ES-I3 (cell line): Measurements from ENCODE around the gene CHMP3.
"Not testable (repeated sequence)": the region's sequence is repeated elsewhere in the genome, so short reads cannot be mapped to it uniquely, and the experiment has no call there.

ENCODE experiments used
- H3K36me3 ChIP-seq: 2 replicates; pipeline ENCODE4 v1.6.1; 2013; ENCODE audit warnings: mild to moderate bottlenecking, low read length, control low read depth, moderate library complexity; ENCODE audit not compliant: insufficient read depth
- H3K4me1 ChIP-seq: 2 replicates; pipeline ENCODE4 v1.6.1; 2013; ENCODE audit warnings: mild to moderate bottlenecking, control low read depth, low read length; ENCODE audit not compliant: insufficient read depth
- H3K9ac ChIP-seq: 2 replicates; pipeline ENCODE4 v1.6.1; 2013; ENCODE audit warnings: low read depth, mild to moderate bottlenecking, low read length, moderate library complexity
- H3K9me3 ChIP-seq: 2 replicates; pipeline ENCODE4 v1.6.1; 2013; ENCODE audit warnings: mild to moderate bottlenecking, low read length, moderate library complexity; ENCODE audit not compliant: control insufficient read depth, insufficient read depth

Gene CHMP3

DNA sequence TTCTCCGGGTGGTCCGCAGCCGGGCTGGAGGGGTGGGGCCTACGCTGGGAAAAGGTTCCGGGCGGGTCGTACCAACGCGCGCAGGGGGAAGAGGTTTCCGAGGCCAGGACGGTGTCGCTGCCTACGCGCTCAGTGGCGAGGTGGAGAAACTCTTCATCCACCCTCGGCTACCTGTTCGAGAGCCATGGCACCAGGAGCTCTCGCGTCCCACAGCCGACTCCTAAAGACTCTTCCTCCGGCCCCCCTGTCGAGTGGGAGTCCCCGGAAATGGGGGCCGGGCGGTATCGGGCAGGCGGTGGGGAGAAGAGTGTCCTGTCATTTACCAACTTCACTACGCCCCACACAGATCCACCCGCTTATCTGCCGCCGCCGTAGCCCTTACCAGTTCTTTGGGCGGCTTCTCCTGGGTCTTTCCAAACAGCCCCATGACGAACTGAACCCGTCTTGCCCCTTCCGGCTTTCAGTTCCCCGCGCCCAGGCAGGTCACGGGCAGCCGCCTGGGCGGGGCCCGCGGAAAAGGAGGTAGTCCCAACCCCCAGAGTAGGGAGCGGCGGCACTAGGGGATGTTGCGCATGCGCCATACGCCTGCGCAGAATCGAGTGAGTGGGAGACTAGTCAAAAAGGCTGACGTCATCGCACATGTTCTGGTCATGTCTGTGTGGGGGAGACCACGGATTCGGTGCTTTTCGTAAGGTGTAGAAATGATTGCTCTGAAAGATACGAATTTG is at the start of gene CHMP3:
Gene CHMP3 (minus strand): TSS at position 522 of the 728 bp plus-strand sequence. CDS start 95 bp downstream, at position 427.
- no peaks in the 10 kb centered on the region for H3K4me1 ChIP-seq
- H3K9ac ChIP-seq = peak within 1 kb of the TSS; percentile 90
- H3K36me3 ChIP-seq = no peaks in the 10 kb centered on the region
- H3K9me3 ChIP-seq = no peaks in the 10 kb centered on the region; the same call in 1 of the 2 replicates

- no peaks in the 10 kb centered on the region for H3K4me1 ChIP-seq
- H3K9me3 ChIP-seq = no peaks in the 10 kb centered on the region
- no peaks in the 10 kb centered on the region for H3K36me3 ChIP-seq
- no peak overlapping the region for H3K9ac ChIP-seq
These were observed 47.6 kb upstream of the CHMP3 start for GRCh38 chr2:86610871-86611270.

GRCh38 chr2:86608832-86609410 is 45.7 kb upstream of the CHMP3 start:
- Histone ChIP-seq H3K9ac (no peak overlapping the region), H3K36me3 (no peaks in the 10 kb centered on the region), H3K9me3 (no peaks in the 10 kb centered on the region), H3K4me1 (no peaks in the 10 kb centered on the region)

- H3K9ac ChIP-seq = no peak overlapping the region
- H3K4me1 ChIP-seq = no peaks in the 10 kb centered on the region
- H3K36me3 ChIP-seq = no peaks in the 10 kb centered on the region; the same call in 1 of the 2 replicates
- no peaks in the 10 kb centered on the region for H3K9me3 ChIP-seq
These were observed 40.7 kb upstream of the CHMP3 start for GRCh38 chr2:86603905-86604304.

DNA sequence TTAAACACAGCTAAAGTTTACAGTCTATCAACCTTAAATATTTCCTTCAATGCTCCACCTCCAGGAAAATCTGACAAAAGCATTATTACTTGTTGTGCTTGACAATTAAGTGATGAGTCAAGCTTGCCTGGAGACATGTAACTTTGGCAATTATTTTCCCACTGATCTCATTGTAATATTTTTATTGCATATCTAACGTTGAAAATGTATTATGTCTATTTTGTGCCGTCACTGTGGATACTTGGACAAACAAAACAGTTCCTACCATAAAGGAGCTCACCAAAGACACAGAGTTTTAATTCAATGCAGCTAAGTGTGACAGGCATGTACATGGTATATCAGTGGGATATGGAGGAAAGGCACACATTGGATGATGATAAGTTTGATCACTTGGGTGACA is 35.7 kb upstream of the CHMP3 start:
- no peaks in the 10 kb centered on the region for H3K9me3 ChIP-seq
- no peak overlapping the region for H3K9ac ChIP-seq
- H3K4me1 ChIP-seq = no peaks in the 10 kb centered on the region
- H3K36me3 ChIP-seq = no peaks in the 10 kb centered on the region; the same call in 1 of the 2 replicates

- no peaks in the 10 kb centered on the region for H3K4me1 ChIP-seq
- H3K9me3 ChIP-seq = no peaks in the 10 kb centered on the region
- H3K36me3 ChIP-seq = no peaks in the 10 kb centered on the region
- no peak overlapping the region for H3K9ac ChIP-seq
These were observed 32.9 kb upstream of the CHMP3 start for GRCh38 chr2:86596118-86596517.

DNA sequence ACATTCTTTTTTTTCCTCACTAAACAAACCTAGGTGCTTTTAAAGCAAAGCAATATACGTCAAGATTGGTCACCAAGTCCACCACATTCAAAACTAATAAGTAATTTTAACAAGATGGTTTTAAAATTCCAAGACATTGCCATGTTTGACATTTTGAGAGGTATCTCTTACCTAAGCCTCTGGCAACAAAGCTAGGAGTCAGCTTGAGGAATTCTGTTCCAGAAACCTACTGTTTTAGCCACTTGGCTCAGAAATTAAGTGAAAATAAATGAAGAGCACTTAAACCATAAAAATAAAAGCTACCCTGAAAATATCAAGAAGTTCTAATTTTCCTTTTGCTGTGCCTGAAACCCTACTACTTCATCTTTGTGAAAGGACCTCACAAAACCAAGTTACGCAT is 30.0 kb upstream of the CHMP3 start:
- Histone ChIP-seq H3K9me3 (no peaks in the 10 kb centered on the region), H3K9ac (no peak overlapping the region), H3K4me1 (no peaks in the 10 kb centered on the region), H3K36me3 (no peaks in the 10 kb centered on the region)

DNA sequence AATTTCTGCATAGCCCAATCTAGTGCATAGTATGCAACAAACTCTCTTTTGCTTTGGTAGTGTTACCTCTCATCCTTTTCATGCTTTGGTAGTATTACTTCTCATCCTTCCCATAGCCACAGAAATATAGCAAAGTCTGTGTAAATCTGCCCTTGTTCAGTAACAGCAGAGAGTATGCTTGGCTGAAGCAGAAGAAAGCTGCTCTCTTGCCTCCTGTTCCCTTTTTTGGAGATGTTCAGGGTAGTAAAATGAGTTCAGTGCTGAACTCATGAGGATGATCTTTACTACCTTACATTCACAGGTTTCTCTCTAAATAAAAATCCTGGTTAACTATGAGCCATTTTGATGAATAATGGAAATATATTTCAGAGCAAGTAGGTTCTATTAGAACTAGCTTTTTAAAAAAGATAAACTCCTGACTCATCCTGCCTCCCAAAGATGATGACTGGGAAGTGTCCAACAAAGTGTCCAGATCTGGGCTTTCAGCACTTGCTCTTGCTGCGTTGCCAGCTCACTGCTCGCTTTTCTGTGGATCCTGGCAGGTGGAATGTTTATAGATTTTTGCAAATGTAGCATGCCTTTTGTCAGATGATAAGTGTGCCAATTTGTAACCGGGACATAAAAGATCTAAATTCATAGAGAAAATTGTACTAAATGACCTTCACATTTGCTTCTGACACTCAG is 29.4 kb upstream of the CHMP3 start:
- Histone ChIP-seq H3K36me3 (no peaks in the 10 kb centered on the region), H3K9me3 (no peaks in the 10 kb centered on the region), H3K4me1 (no peaks in the 10 kb centered on the region)

GRCh38 chr2:86589701-86590100 is 26.5 kb upstream of the CHMP3 start:
- H3K4me1 ChIP-seq, H3K9me3 ChIP-seq: not testable (repeated sequence)

More for the DNA sequence above, 29.4 kb upstream of the CHMP3 start:
- H3K9ac ChIP-seq = no peak overlapping the region

GRCh38 chr2:86584151-86584913 is 21.1 kb upstream of the CHMP3 start:
- no peaks in the 10 kb centered on the region for H3K4me1 ChIP-seq
- H3K9me3 ChIP-seq = no peaks in the 10 kb centered on the region
- H3K9ac ChIP-seq = no peak overlapping the region
- H3K36me3 ChIP-seq = no peaks in the 10 kb centered on the region

More at GRCh38 chr2:86589701-86590100, 26.5 kb upstream of the CHMP3 start:
- H3K36me3 ChIP-seq, H3K9ac ChIP-seq: not testable (repeated sequence)

- no peaks in the 10 kb centered on the region for H3K36me3 ChIP-seq
- H3K4me1 ChIP-seq = no peaks in the 10 kb centered on the region
- no peaks in the 10 kb centered on the region for H3K9me3 ChIP-seq
- H3K9ac ChIP-seq = no peak overlapping the region
These were observed 17.3 kb upstream of the CHMP3 start for GRCh38 chr2:86580560-86580959.

- H3K36me3 ChIP-seq = no peaks in the 10 kb centered on the region
- H3K9me3 ChIP-seq = no peaks in the 10 kb centered on the region
- no peaks in the 10 kb centered on the region for H3K4me1 ChIP-seq
- no peak overlapping the region for H3K9ac ChIP-seq
These were observed 14.7 kb upstream of the CHMP3 start for GRCh38 chr2:86577817-86578456.

DNA sequence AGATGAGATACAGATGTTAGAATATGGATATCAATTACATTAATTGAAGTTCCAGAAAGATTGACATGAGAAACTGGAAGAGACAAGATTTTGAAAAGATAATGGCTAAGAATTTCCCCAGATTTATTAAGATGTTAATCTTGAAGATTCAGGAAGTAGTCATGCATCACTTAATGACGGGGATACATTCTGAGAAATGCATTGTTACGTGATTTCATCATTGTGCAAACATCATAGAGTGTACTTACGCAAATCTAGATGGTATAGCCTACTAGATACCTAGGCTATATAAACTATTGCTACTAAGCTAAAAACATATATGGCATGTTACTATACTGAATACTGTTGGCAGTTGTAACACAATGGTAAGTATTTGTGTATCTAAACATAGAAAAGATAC is 6.8 kb upstream of the CHMP3 start:
- H3K36me3 ChIP-seq = no peaks in the 10 kb centered on the region
- no peaks in the 10 kb centered on the region for H3K4me1 ChIP-seq
- H3K9me3 ChIP-seq = no peaks in the 10 kb centered on the region
- no peak overlapping the region for H3K9ac ChIP-seq

DNA sequence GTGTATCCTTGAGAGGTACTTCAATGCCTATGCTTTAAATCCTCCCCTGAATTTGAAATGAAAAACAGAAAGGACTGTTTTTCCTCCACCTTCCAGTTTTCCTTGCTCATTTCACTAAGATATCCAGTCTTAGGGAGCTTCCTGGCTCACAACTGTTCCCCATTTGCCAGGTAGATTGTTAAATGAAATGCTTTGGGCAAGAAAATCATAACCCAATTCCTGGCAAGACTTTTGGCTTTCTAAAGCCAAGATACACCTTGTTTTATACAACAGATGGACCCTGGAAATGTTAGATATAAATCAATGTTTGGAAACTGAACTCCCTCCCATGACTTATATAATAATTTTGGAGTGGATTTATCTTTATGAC is 3.6 kb upstream of the CHMP3 start:
- no peaks in the 10 kb centered on the region for H3K4me1 ChIP-seq
- no peaks in the 10 kb centered on the region for H3K36me3 ChIP-seq
- H3K9ac ChIP-seq = no peak overlapping the region
- no peaks in the 10 kb centered on the region; the same call in 1 of the 2 replicates for H3K9me3 ChIP-seq
